Measurements from ENCODE around the gene FIBIN. TPM values are rescaled to one million over a fixed set of nuclear protein-coding genes. Genes with fewer than 3 reads are reported as not detected.
A peak's percentile ranks its signal among the peaks of the same experiment; 100 is the strongest.
"Not testable (repeated sequence)": the region's sequence is repeated elsewhere in the genome, so short reads cannot be mapped to it uniquely, and the experiment has no call there.

FIBIN gene
- total RNA-seq, 1 donor = 22.6 TPM

DNA sequence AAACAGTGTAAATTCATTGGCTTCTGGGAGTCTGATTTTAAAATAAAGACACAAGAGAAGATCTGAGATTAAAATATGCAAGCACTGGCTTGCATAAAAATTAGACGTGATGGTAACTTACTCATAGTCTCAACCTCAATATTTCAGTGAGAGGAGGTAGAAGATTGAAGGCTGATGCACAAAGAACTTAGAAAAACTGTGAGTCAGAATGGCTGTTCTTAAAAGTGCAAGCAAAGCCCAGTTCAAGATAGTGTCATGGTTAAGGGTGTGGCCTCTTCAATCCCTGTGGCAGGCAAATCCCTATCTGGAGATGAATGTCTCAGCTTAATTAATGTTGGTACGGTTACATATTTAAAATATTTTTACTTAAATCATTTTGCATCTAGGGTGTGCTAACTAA lies 33.6 kb upstream of the FIBIN start:
- TF ChIP-seq, protein P1, sequence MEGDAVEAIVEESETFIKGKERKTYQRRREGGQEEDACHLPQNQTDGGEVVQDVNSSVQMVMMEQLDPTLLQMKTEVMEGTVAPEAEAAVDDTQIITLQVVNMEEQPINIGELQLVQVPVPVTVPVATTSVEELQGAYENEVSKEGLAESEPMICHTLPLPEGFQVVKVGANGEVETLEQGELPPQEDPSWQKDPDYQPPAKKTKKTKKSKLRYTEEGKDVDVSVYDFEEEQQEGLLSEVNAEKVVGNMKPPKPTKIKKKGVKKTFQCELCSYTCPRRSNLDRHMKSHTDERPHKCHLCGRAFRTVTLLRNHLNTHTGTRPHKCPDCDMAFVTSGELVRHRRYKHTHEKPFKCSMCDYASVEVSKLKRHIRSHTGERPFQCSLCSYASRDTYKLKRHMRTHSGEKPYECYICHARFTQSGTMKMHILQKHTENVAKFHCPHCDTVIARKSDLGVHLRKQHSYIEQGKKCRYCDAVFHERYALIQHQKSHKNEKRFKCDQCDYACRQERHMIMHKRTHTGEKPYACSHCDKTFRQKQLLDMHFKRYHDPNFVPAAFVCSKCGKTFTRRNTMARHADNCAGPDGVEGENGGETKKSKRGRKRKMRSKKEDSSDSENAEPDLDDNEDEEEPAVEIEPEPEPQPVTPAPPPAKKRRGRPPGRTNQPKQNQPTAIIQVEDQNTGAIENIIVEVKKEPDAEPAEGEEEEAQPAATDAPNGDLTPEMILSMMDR (IDR thresholded peaks at IDR 0.05; ENCODE audit: insufficient read depth, low read length) = no peak
- DNase-seq (ENCODE audit: low read depth) = peak; percentile 61
- H3K4me3 ChIP-seq (ENCODE audit: low read depth, low read length) = no peak overlapping the region

DNA sequence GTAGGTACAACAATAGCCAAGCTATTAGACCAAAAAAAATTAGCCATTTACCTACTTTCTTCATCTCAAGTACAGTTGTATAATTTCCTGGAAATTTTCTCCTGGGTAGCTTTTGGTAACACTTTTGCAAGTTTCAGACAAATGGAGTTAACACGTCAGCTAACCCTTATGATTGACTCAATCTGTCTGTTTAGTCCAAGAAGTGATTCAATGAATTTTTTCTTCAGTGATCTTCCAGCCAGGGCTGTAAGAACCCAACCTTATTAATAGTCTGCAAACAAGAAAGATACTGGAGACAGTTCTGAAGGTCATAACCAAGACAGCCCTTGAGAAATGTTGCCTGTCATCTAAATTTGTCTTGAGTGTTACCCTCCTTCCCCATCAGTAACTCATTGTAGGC lies 30.1 kb upstream of the FIBIN start:
- no peak overlapping the region for H3K4me3 ChIP-seq (ENCODE audit: low read depth, low read length)
- TF ChIP-seq, protein P1 (IDR thresholded peaks at IDR 0.05; ENCODE audit: insufficient read depth, low read length) = no peak
- DNase-seq (ENCODE audit: low read depth) = peak; percentile 49

DNA sequence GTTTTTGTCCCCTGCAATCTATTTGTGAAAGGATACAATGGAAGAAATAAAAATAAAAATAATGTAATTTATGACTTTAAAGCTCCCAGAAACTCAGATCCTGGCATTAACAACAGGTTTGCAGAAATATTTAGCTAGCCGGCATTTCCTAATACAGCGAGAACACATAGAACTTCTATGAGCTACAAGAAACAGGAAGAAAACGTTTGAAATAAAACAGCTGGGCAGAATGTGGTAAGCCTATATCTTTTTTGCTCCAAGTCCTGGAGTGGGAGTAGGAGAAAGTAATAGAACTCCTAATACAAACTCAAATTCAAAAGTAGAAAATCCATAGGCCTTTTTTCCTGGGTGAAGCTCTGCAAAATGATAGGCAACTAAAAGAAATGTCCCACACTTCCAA lies 29.6 kb upstream of the FIBIN start:
- TF ChIP-seq, protein P1 (IDR thresholded peaks at IDR 0.05; ENCODE audit: insufficient read depth, low read length) = no peak
- no peak overlapping the region for H3K4me3 ChIP-seq (ENCODE audit: low read depth, low read length)
- peak; percentile 66 for DNase-seq (ENCODE audit: low read depth)

DNA sequence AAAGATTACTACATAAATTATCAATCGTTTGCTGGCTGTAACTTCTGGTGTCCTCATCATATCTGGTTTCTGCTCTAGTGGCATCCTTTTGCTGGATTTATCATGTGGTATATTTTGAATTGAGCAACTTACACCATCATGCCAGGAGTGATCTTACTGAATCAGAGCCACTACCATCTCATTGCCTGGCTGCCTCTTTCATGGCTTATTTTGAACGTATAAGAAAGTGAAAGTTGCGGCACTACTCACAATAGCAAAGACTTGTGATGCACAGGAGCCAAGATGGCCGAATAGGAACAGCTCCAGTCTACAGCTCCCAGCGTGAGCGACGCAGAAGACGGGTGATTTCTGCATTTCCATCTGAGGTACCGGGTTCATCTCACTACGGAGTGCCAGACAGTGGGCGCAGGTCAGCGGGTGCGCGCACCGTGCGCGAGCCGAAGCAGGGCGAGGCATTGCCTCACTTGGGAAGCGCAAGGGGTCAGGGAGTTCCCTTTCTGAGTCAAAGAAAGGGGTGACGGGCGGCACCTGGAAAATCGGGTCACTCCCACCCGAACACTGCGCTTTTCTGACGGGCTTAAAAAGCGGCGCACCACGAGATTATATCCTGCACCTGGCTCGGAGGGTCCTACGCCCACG lies 28.9 kb upstream of the FIBIN start:
- DNase-seq (ENCODE audit: low read depth) = not testable (repeated sequence)

DNA sequence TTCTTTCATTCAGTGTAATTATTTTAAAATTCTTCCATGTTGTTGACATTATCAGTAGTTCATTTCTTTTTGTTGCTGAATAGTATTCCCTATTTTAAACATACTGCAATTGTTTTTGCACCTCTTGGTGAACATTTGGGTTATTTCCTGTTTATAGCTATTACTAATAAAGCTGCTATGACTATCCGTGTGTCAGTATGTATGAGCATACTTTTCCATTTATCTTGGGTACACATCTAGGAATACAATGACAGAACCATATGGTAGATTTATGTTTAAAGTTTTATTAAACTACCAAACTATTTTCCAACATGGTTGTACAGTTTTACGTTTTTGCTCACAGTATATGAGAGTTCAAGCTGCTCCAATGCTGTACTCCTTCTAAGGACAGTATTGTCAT lies 22.0 kb upstream of the FIBIN start:
- TF ChIP-seq, protein P1 (IDR thresholded peaks at IDR 0.05; ENCODE audit: insufficient read depth, low read length) = no peak
- DNase-seq (ENCODE audit: low read depth) = no peak
- H3K4me3 ChIP-seq (ENCODE audit: low read depth, low read length) = no peak overlapping the region

More for the DNA sequence above, 28.9 kb upstream of the FIBIN start:
- not testable (repeated sequence) for H3K4me3 ChIP-seq (ENCODE audit: low read depth, low read length)

DNA sequence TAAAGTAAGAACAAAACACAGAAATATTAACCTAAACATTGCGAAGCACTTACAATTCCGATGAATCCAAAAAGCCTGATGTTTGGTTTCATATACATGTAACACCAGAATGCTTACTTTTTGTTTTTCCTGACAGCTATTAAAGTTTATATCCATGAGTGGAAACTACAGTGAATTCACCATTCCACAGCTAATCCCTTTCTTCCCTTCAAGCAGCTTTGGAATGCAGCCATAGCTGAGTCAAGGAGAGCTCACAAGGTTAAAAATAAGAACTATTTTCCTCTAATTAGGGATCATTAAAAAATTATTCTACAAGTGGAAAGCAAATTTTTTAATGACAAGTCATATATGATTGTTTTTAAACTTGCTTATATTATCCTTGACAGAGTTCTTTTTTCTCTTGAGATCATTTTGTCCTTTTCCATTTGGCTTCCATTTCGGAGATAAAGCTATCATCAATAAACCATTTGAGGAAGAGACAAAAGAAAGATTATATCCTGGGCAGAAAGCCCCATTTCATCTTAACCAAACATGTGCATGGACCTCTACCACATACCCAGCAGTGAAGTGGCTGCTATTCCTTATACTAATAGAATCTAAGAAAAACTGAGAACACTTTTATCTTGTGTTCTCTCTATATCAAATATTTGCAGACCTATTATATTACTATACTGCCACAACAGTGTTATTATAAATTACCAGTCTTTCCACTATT lies 19.7 kb upstream of the FIBIN start:
- peak; percentile 72 for DNase-seq (ENCODE audit: low read depth)
- TF ChIP-seq, protein P1 (IDR thresholded peaks at IDR 0.05; ENCODE audit: insufficient read depth, low read length) = no peak
- H3K4me3 ChIP-seq (ENCODE audit: low read depth, low read length) = no peak overlapping the region

DNA sequence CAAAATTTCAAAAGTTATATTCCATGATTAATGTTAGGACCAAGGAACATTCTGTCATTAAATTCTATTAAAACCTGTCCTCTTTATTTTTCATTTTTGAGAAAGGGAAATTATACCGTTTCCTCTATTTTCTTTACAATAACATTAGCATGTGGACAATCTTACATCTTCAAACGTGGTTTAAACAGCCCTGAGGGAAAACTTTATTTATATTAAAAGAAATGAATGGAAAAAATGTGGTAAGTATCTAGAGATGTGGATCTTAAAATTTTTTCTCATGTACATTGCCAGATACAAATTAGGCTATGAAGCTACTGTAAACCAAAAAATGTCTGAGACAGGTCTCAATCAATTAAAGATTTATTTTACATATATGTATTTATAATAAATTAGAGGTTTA lies 18.9 kb upstream of the FIBIN start:
- no peak for DNase-seq (ENCODE audit: low read depth)
- no peak overlapping the region for H3K4me3 ChIP-seq (ENCODE audit: low read depth, low read length)
- TF ChIP-seq, protein P1 (IDR thresholded peaks at IDR 0.05; ENCODE audit: insufficient read depth, low read length) = no peak
